SKM-1 treated with dmso at 0.1 percent for 144 hours (cell line): Measurements from ENCODE around the gene NFATC3.
"Not testable (repeated sequence)": the region's sequence is repeated elsewhere in the genome, so short reads cannot be mapped to it uniquely, and the experiment has no call there.

Source experiments
- DNase-seq: peaks from one replicate; lab custom pipeline; 2025; ENCODE audit not compliant: unreplicated experiment; lab: John Stamatoyannopoulos, UW

Gene NFATC3

GRCh38 chr16:68115851-68116250, 30.7 kb downstream of the NFATC3 start:
- DNase-seq = no peak

DNA sequence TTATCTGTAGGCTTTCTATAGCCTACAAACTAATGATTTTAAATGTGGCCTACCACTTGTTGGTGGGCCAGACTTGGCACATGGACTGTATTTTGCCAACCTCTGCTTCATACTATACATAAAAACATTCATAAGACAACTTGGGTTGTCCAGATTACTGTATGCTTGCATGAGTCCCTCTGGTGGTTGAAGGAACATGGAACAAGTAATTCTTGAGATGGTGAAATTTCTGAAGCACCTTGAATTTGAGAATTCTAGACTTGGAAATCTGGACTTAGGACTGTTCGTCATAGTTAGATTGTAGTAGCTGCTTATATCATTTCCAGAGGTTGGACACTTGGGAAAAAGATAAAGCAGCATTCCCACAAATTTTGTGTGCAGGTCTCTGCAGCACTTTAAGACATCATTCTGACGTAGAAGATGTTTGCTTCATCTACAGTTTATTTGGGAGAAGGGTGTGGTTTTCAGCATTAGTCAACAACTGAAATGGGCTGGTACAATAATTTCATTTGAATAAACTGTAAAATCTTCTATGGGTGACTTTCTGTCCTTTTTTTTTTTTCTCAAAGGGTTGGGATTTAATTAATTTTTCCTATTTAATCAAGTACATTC, 31.2 kb downstream of the NFATC3 start:
- DNase-seq = peak; percentile 18

- no peak for DNase-seq
Measured at GRCh38 chr16:68117884-68118283, 32.7 kb downstream of the NFATC3 start.

DNA sequence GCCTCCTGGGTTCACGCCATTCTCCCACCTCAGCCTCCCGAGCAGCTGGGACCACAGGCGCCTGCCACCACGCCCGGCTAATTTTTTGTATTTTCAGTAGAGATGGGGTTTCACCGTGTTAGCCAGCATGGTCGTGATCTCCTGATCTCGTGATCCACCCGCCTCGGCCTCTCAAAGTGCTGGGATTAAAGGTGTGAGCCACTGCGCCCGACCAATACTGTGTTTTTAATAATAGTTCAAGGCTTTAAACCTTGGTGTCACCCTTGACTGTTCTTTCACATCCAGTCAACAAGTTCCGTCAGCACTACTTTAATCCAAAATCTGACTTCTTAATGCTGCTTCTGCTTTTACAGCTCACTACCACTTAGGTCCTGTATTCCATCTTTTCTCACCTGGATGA, 33.8 kb downstream of the NFATC3 start:
- not testable (repeated sequence) for DNase-seq

DNA sequence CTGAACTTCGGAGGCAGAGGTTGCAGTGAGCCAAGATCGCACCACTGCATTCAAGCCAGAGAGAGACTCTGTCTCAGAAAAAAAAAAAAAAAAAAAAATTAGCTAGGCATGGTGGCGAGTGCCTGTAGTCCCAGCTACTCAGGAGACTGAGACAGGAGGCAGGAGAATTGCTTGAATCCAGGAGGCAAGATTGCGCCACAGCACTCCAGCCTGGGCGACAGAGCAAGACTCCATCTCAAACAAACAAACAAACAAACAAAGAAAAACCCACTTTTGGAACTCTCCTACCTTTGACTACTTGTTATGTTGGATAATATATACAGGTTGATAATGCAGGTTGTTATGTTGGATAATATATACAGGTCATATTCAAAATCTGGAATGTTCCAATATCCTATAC, 35.3 kb downstream of the NFATC3 start:
- DNase-seq = not testable (repeated sequence)

DNA sequence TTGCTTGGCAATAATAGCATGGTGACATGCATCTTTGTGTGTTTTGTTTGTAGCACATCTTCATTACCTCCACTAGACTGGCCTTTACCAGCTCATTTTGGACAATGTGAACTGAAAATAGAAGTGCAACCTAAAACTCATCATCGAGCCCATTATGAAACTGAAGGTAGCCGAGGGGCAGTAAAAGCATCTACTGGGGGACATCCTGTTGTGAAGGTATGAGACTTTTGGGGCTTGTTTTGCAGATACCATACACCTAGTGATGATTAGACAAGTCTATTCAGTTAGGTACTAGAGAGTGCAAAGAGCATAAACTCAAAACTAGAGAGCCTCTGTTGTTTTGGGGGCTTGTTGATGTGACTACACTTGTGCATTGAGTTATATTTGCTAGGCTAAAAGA, 41.2 kb downstream of the NFATC3 start:
- no peak for DNase-seq

DNA sequence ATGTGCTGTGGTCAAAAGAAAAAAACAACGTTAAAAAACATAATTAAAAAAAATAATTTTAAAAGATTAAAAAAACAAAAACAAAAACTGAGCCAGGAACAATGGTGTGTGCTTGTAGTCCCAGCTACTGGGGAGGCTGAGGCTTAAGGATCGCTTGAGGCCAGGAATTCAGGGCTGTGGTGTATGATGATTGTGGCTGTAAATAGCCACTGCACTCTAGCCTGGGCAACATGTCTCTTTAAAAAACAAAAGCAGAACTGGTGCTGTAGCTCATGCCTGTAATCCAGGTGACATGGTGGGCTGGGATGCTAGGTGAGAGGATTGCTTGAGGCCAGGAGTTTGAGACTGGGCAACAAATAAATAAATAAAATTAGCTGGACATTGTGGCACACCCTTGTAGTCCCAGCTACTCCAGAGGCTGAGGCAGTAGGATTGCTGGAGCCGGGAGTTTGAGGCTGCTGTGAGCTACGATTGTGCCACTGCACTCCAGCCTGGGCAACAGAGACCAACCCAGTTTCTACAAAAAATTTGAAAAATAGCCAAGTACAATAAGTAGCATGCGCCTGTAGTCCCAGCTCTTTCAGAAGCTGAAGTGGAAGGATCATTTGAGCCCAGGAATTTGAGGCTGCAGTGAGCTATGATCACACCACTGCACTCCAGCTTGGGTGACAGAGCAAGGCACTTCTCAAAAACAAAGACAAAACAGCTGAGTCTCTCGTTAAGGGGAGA, 43.6 kb downstream of the NFATC3 start:
- no peak for DNase-seq

- no peak for DNase-seq
Measured at GRCh38 chr16:68130520-68130919, 45.4 kb downstream of the NFATC3 start.

DNA sequence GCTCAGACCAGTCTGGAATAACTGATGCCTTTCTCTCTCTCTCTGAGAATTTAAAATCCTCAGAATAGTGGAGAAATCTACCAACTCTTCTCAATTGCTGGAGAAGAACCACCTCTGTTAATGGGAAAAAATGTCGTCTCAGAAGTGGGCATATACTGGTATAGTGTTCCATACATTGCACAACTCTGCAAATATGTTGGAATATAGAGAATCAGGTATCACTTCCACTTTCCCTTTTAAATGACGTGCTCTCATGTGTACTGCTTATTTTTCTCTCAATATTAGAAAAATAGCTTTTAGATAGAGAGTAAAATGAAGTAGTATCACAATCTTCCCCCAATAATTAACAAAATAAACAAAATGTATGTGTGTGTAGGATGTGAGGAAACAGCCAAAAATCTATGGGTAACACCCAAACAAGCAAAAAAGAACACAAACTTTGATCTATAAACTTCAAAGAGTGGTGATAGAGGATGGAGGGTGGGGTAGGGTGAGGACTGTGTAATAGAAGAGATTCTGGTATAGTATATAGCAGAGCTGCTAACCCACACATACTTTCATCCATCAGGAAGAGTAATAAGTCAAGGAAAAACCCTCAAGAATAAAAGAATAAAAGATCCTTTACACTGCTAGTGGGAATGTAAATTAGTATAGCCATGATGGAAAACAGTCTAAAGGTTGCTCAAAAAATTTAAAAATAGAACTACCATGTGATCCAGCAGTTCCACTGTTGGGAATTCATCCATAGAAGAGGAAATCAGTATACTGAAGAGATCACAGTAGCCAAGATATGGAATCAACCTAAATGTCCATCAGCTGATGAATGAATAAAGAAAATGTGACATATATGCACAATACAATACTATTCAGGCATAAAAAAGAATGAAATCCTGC, 46.9 kb downstream of the NFATC3 start:
- no peak for DNase-seq

DNA sequence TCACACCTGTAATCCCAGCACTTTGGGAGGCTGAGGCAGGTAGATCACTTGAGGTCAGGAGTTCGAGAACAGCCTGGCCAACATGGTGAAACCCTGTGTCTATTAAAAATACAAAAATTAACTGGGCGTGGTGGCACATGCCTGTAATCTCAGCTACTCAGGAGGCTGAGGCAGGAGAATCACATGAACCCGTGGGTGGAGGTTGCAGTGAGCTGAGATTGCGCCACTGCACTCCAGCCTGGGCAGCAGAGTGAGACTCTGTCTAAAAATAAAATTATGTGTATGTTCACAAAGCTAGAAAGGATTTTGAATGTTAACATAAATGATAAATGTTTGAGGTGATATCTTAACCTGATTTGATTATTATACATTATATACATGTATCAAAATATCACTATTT, 47.8 kb downstream of the NFATC3 start:
- DNase-seq = not testable (repeated sequence)

DNA sequence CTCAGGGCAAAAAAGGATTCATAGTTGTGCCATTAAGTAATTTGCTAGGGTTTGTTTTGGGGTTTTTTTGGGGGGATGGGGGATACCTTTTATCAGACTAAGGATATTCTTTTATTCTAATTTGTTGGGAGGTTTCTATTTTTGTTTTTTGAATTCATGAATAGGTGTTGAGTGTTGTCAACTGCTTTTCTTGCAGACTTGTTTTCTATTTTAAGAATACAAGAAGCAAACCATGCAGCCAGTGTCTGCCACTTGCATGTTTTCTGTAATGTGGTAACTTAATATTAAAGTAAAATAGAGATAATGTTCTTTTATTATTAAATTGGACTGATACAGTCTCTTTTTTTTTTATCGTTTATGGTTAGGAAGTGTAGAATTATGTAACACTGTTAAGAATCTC, 49.5 kb downstream of the NFATC3 start:
- no peak for DNase-seq

GRCh38 chr16:68136515-68136914, 51.3 kb downstream of the NFATC3 start:
- no peak for DNase-seq

- DNase-seq = no peak
Measured at GRCh38 chr16:68144008-68144407, 58.8 kb downstream of the NFATC3 start.

- no peak for DNase-seq
Measured at GRCh38 chr16:68146585-68146984, 61.4 kb downstream of the NFATC3 start.

DNA sequence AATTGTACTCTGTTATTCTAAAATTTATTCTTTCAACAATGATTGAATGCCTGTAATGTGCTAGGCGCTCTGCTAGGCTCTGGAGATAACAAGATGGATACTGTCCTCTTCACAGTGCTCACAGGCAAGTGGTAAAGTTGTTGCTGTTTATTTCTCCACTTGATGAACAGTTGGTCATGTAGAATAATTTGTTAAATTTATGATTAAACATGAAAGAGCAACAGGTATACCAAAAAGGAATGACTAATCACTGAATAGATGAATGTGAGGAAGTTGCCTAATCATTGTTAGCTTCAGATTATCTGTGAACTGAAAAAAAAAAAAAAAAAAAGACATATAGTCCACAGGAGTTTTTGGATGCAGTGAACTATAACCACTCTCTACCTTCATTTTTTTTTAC, 62.3 kb downstream of the NFATC3 start:
- DNase-seq = no peak

DNA sequence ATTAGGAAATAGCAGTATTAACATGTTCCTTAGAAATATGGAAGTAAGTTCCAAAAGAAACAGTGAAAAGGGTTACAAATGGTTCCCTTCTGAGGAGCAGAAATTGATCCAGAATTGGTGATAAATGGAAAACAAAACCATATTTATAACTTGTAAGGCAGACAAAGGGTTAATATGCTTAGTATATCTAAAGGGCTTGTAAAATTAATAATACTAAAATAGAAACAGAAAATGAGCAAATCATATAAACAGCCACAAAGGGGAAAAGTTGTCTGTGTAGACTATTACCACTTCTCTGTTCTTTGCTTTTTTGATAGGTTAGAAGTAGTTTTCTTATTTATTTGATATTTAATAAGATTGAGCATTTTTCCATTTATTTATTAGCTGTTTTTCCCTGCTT, 64.4 kb downstream of the NFATC3 start:
- DNase-seq = no peak

- no peak for DNase-seq
Measured at GRCh38 chr16:68155425-68155824, 70.3 kb downstream of the NFATC3 start.

GRCh38 chr16:68162413-68162812, 77.2 kb downstream of the NFATC3 start:
- no peak for DNase-seq

- DNase-seq = not testable (repeated sequence)
Measured at GRCh38 chr16:68163275-68163674, 78.1 kb downstream of the NFATC3 start.

DNA sequence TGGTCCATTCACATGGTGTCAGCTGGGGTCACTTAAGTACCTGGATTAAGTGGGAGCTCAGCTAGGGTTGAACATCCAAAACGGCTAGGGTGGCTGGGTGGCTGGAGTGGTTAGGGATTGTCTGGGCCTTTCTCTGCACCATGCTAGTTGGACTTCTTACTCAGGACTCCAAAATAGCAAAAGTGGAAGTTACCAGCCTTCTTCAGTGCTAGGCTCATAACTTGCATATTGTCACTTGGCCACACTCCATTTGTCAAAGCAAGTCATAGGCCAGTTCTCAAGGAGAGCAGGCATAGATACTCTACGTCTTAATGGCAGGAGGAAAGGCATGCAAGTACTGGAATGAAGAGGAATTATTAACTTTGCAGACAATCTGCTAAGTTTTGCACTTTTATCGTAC, 81.1 kb downstream of the NFATC3 start:
- no peak for DNase-seq

- DNase-seq = no peak
Measured at GRCh38 chr16:68179196-68179795, 94.1 kb downstream of the NFATC3 start.
